ENCODE measurements around the gene SYT17.

Gene SYT17

GRCh38 chr16:19266774-19267173, 98.7 kb downstream of the SYT17 start:
- DNase-seq: no peak

- DNase-seq: no peak
These were observed 101.1 kb downstream of the SYT17 start for GRCh38 chr16:19269098-19269497.

GRCh38 chr16:19274165-19274797, 106.2 kb downstream of the SYT17 start:
- DNase-seq: no peak

- no peak for DNase-seq
These were observed 110.4 kb downstream of the SYT17 start for GRCh38 chr16:19278403-19278802.

GRCh38 chr16:19281246-19281645, 113.2 kb downstream of the SYT17 start:
- DNase-seq: no peak

- no peak for DNase-seq
These were observed 114.1 kb downstream of the SYT17 start for GRCh38 chr16:19282101-19282500.

GRCh38 chr16:19283637-19284036, 115.6 kb downstream of the SYT17 start:
- no peak for DNase-seq

GRCh38 chr16:19284207-19284606, 116.2 kb downstream of the SYT17 start:
- DNase-seq: no peak

- no peak for DNase-seq
These were observed 117.4 kb downstream of the SYT17 start, which contains the start of gene CLEC19A for GRCh38 chr16:19285431-19285830. CLEC19A (plus strand) TSS chr16:19285731; CDS start chr16:19285852, 121 bp downstream.

GRCh38 chr16:19286827-19287226, 118.8 kb downstream of the SYT17 start:
- no peak for DNase-seq

- no peak for DNase-seq
These were observed 119.2 kb downstream of the SYT17 start for GRCh38 chr16:19287241-19287640.

- no peak for DNase-seq
These were observed 121.1 kb downstream of the SYT17 start for GRCh38 chr16:19288872-19289799.

- DNase-seq: no peak
These were observed 121.9 kb downstream of the SYT17 start for GRCh38 chr16:19289811-19290485.

- no peak for DNase-seq
These were observed 122.8 kb downstream of the SYT17 start for GRCh38 chr16:19290860-19291259.

GRCh38 chr16:19291475-19291874, 123.4 kb downstream of the SYT17 start:
- DNase-seq: no peak

- DNase-seq: no peak
These were observed 124.1 kb downstream of the SYT17 start for GRCh38 chr16:19292186-19292585.

- DNase-seq: no peak
These were observed 126.2 kb downstream of the SYT17 start for GRCh38 chr16:19294156-19294649.

- DNase-seq: no peak
These were observed 127.4 kb downstream of the SYT17 start for GRCh38 chr16:19295393-19295792.

- DNase-seq: no peak
These were observed 129.4 kb downstream of the SYT17 start for GRCh38 chr16:19297454-19297853.

- DNase-seq: no peak
These were observed 131.5 kb downstream of the SYT17 start for GRCh38 chr16:19299565-19299964.

- DNase-seq: no peak
These were observed 133.9 kb downstream of the SYT17 start for GRCh38 chr16:19301931-19302330.

- no peak for DNase-seq
These were observed 136.7 kb downstream of the SYT17 start for GRCh38 chr16:19304750-19305149.

- no peak for DNase-seq
These were observed 137.4 kb downstream of the SYT17 start for GRCh38 chr16:19305443-19305842.

All from fibroblast of skin of right quadriceps (primary cell).